ENCODE measurements around the gene LARP1B.

Gene LARP1B

DNA sequence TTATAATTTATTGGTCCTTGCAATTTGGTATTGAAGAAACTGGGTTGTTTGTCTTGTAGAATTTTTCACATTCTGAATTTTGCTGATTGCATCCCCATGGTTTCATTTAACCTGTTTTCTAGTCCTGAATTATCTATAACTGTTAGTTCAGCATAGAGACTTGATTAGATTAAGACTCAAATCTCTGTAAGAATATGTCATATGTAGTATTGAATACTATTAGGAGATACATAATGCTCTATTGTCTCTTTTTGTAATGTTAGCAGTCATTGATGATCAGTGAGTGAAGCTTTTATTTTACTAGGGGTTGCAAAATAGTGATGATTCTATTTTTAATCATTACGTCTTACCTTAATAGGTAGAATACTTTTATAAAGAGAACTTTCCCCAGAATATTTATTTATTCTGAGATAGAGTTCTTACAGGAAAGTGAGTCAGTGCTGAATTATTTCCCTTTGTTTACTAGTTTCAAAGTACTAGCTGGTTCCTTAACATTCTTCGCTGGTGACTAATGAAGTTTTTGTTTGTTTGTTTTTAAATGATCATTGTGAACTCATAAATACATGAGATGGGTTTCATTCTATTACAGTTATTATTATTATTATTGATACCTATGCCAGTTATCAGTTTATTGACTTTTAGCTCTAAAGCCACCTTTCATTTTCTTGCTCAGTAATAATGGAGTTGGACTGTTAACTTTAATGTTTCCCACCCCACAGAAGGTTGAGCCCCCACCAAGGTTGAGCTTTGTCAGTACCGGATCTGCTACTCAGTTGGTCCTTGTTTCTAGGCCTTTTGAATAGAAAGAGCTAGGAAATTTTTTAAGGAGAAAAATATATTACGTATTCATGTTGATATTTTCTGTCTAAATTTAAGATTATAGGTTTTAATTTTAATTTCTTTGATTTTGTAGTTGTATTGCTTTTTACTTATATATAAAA is 102.3 kb downstream of the LARP1B start:
- DNase-seq (ENCODE audit: low read depth), result peak; percentile 88
- TF ChIP-seq, protein P1, sequence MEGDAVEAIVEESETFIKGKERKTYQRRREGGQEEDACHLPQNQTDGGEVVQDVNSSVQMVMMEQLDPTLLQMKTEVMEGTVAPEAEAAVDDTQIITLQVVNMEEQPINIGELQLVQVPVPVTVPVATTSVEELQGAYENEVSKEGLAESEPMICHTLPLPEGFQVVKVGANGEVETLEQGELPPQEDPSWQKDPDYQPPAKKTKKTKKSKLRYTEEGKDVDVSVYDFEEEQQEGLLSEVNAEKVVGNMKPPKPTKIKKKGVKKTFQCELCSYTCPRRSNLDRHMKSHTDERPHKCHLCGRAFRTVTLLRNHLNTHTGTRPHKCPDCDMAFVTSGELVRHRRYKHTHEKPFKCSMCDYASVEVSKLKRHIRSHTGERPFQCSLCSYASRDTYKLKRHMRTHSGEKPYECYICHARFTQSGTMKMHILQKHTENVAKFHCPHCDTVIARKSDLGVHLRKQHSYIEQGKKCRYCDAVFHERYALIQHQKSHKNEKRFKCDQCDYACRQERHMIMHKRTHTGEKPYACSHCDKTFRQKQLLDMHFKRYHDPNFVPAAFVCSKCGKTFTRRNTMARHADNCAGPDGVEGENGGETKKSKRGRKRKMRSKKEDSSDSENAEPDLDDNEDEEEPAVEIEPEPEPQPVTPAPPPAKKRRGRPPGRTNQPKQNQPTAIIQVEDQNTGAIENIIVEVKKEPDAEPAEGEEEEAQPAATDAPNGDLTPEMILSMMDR (conservative IDR thresholded peaks at IDR 0.05; ENCODE audit: low read depth, low read length), result no peak
- H3K4me3 ChIP-seq (ENCODE audit: low read depth, low read length), result no peak overlapping the region

DNA sequence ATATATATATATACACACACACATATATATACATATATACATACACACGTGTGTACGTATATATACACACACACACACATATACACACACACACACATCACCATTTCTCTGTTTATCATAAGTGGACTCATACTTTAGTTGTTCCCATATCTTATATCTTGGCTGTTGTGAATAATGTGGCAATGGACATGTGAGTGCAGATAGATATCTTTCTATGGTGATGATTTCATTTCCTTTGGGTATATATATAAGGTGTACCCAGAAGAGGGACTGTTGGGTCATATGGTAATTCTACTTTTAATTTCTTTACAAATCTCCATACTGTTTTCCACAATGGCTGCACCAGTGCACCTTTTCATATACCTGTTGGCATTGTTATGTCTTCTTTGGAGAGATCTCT is 105.9 kb downstream of the LARP1B start:
- TF ChIP-seq, protein P1 (conservative IDR thresholded peaks at IDR 0.05; ENCODE audit: low read depth, low read length), result no peak
- H3K4me3 ChIP-seq (ENCODE audit: low read depth, low read length), result no peak overlapping the region
- DNase-seq (ENCODE audit: low read depth), result no peak

DNA sequence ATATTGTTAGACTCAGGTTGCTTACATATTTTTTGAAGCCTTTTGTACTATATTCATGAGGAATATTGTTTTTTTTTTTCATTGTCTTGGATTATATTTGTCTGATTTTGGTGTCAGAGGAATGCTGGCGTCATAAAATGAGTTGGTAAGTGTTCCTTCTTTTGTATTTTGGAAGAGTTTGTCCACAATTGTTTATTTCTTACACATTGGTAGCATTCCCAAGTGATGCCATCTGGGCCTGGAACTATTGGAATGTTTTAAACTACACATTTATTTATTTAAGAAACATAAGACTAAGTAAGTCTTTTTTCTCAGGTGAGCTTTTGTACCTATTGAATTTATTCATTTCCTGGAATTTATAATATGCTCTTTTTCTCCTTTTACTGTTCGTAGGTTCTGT is 107.6 kb downstream of the LARP1B start:
- no peak overlapping the region for H3K4me3 ChIP-seq (ENCODE audit: low read depth, low read length)
- TF ChIP-seq, protein P1 (conservative IDR thresholded peaks at IDR 0.05; ENCODE audit: low read depth, low read length), result no peak
- no peak for DNase-seq (ENCODE audit: low read depth)

DNA sequence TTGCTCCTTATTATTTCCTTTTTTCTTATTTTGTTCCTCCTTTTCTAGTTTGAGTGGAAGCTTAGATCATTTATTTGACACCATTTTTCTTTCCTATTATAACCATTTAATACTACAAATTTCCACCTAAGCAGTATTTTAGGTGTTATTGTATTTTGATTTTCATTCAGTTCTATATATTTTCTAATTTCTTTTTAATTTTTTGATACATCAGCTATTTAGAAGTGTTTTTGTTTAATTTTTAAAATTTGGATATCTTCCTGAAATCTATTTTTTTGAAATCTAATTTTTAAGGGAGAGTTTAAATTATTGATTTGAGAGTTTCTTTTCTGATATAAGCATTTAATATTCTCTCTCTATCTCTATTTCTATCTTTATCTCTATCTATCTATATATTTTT is 108.1 kb downstream of the LARP1B start:
- DNase-seq (ENCODE audit: low read depth), result no peak
- H3K4me3 ChIP-seq (ENCODE audit: low read depth, low read length), result no peak overlapping the region
- TF ChIP-seq, protein P1 (conservative IDR thresholded peaks at IDR 0.05; ENCODE audit: low read depth, low read length), result no peak

DNA sequence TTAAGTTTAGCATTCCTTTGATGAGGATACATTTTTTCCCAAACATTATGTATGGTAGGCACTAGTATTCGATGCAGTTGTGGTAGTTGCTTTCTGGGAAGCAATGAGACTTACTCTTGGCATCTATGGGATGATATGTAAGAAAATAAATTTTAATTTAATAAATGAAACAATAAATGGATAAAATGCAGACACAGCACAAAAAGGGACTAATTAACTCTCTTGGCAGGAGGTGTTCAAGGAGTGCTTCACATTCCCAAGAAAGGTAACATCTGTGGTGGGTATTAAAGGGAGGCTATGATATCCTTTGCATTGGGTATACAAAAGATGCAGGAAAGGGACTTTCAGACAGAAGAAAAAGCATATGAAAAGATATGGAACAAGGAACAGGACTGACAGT is 115.5 kb downstream of the LARP1B start:
- no peak overlapping the region for H3K4me3 ChIP-seq (ENCODE audit: low read depth, low read length)
- no peak for DNase-seq (ENCODE audit: low read depth)
- TF ChIP-seq, protein P1 (conservative IDR thresholded peaks at IDR 0.05; ENCODE audit: low read depth, low read length), result no peak

DNA sequence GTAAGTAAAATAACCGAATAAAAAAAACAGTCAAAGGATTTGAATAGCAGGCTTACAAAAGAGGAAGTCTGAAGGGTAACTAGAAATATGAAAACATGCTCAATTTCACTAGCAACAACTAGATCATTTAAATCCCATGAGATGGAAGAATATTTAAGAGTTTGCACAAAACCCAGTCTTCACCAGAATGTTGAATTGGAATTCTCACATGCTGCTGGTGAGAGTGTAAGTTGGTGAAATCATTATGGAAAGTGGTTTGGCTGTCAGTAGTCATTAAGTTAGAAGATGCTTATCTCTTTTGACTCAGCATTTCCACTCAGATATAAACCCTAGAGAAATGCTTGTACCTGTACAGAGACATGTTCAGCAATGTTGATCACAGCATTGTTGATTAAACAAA is 116.4 kb downstream of the LARP1B start:
- TF ChIP-seq, protein P1 (conservative IDR thresholded peaks at IDR 0.05; ENCODE audit: low read depth, low read length), result no peak
- DNase-seq (ENCODE audit: low read depth), result peak; percentile 24

DNA sequence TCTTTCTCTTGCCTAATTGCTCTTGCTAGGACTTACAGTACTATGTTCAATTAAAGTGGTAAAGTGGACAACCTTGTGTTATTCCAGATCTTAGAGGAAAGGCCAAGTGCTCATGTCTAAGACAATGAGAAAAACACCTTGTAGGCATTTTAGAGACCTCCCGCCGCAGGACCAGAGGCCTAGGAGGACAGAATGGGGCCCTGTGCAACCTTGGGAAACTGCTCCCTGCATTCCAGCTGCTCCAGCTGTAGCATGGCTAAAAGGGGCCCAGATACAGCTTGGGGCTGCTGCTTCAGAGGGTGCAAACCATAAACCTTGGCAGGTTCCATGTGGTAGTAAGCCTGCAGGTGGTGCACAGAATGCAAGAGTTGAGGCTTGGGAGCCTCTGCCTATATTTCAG is 125.5 kb downstream of the LARP1B start:
- DNase-seq (ENCODE audit: low read depth), result no peak
- TF ChIP-seq, protein P1 (conservative IDR thresholded peaks at IDR 0.05; ENCODE audit: low read depth, low read length), result no peak
- no peak overlapping the region for H3K4me3 ChIP-seq (ENCODE audit: low read depth, low read length)

More for the DNA sequence above, 116.4 kb downstream of the LARP1B start:
- H3K4me3 ChIP-seq (ENCODE audit: low read depth, low read length), result no peak overlapping the region
